ENCODE data around the gene ELF1.
A peak's percentile ranks its signal among the peaks of the same experiment; 100 is the strongest.

ELF1 gene

GRCh38 chr13:41054212-41054877, 35.2 kb upstream of the ELF1 start:
- H3K9me2 ChIP-seq (replicated peaks; ENCODE audit: low read depth, low read length): no peaks in the 10 kb centered on the region
- TF ChIP-seq CTCF (conservative IDR thresholded peaks at IDR 0.05; ENCODE audit: low read length) (peak; percentile 67), EZH2phosphoT487 (IDR thresholded peaks at IDR 0.05; ENCODE audit: borderline replicate concordance) (no peak)
- no peak overlapping the region for H2AFZ ChIP-seq (ENCODE audit: low read length)
- H3K9ac ChIP-seq (ENCODE audit: low read depth, low read length, poor library complexity, severe bottlenecking): peak overlapping the region; percentile 37
- H3K9me3 ChIP-seq (ENCODE audit: insufficient read depth, low read depth, low read length): no peaks in the 10 kb centered on the region
- peaks cover 48% of the 10 kb centered on the region for H4K20me1 ChIP-seq (ENCODE audit: insufficient read depth, low read length, poor library complexity, severe bottlenecking)
- H3K27me3 ChIP-seq (ENCODE audit: insufficient read depth, low read length, poor library complexity, severe bottlenecking): no peaks in the 10 kb centered on the region
- H3K4me3 ChIP-seq (ENCODE audit: low read length, poor library complexity, severe bottlenecking): peak overlapping the region; percentile 90
- no peaks in the 10 kb centered on the region for H3F3A ChIP-seq (ENCODE audit: low read depth)
- peaks cover 70% of the 10 kb centered on the region for H3K4me1 ChIP-seq (ENCODE audit: insufficient read depth, low read length, poor library complexity, severe bottlenecking)
- H3K79me2 ChIP-seq (ENCODE audit: insufficient read depth, low read length): peaks cover 100% of the 10 kb centered on the region
- peak overlapping the region; percentile 96 for H3K4me2 ChIP-seq (ENCODE audit: low read depth, low read length, poor library complexity, severe bottlenecking)
- no peaks in the 10 kb centered on the region for H3K36me3 ChIP-seq (ENCODE audit: insufficient read depth, low read length)

- H3K9ac ChIP-seq (ENCODE audit: low read depth, low read length, poor library complexity, severe bottlenecking): no peak overlapping the region
- peaks cover 100% of the 10 kb centered on the region for H3K79me2 ChIP-seq (ENCODE audit: insufficient read depth, low read length)
- peaks cover 63% of the 10 kb centered on the region for H3K4me1 ChIP-seq (ENCODE audit: insufficient read depth, low read length, poor library complexity, severe bottlenecking)
- H3K4me2 ChIP-seq (ENCODE audit: low read depth, low read length, poor library complexity, severe bottlenecking): peak overlapping the region; percentile 96
- H2AFZ ChIP-seq (ENCODE audit: low read length): no peak overlapping the region
- H3K9me3 ChIP-seq (ENCODE audit: insufficient read depth, low read depth, low read length): no peaks in the 10 kb centered on the region
- peaks cover 42% of the 10 kb centered on the region for H4K20me1 ChIP-seq (ENCODE audit: insufficient read depth, low read length, poor library complexity, severe bottlenecking)
- H3K4me3 ChIP-seq (ENCODE audit: low read length, poor library complexity, severe bottlenecking): peak overlapping the region; percentile 90
- no peaks in the 10 kb centered on the region for H3K9me2 ChIP-seq (replicated peaks; ENCODE audit: low read depth, low read length)
- TF ChIP-seq CTCF (conservative IDR thresholded peaks at IDR 0.05; ENCODE audit: low read length) (no peak), EZH2phosphoT487 (IDR thresholded peaks at IDR 0.05; ENCODE audit: borderline replicate concordance) (no peak)
- no peaks in the 10 kb centered on the region for H3K36me3 ChIP-seq (ENCODE audit: insufficient read depth, low read length)
- H3K27me3 ChIP-seq (ENCODE audit: insufficient read depth, low read length, poor library complexity, severe bottlenecking): no peaks in the 10 kb centered on the region
- no peaks in the 10 kb centered on the region for H3F3A ChIP-seq (ENCODE audit: low read depth)
Observed at GRCh38 chr13:41053384-41053826, 34.3 kb upstream of the ELF1 start.

GRCh38 chr13:41052441-41052840, 33.3 kb upstream of the ELF1 start:
- TF ChIP-seq EZH2phosphoT487 (IDR thresholded peaks at IDR 0.05; ENCODE audit: borderline replicate concordance): no peak
- no peak for TF ChIP-seq CTCF (conservative IDR thresholded peaks at IDR 0.05; ENCODE audit: low read length)
- H3K4me2 ChIP-seq (ENCODE audit: low read depth, low read length, poor library complexity, severe bottlenecking): peak overlapping the region; percentile 11
- peaks cover 53% of the 10 kb centered on the region for H3K4me1 ChIP-seq (ENCODE audit: insufficient read depth, low read length, poor library complexity, severe bottlenecking)
- no peaks in the 10 kb centered on the region for H3K36me3 ChIP-seq (ENCODE audit: insufficient read depth, low read length)
- H3K9me3 ChIP-seq (ENCODE audit: insufficient read depth, low read depth, low read length): no peaks in the 10 kb centered on the region
- no peak overlapping the region for H3K9ac ChIP-seq (ENCODE audit: low read depth, low read length, poor library complexity, severe bottlenecking)
- H2AFZ ChIP-seq (ENCODE audit: low read length): no peak overlapping the region
- H3K9me2 ChIP-seq (replicated peaks; ENCODE audit: low read depth, low read length): no peaks in the 10 kb centered on the region
- H3K4me3 ChIP-seq (ENCODE audit: low read length, poor library complexity, severe bottlenecking): no peak overlapping the region
- H3K27me3 ChIP-seq (ENCODE audit: insufficient read depth, low read length, poor library complexity, severe bottlenecking): no peaks in the 10 kb centered on the region
- H3F3A ChIP-seq (ENCODE audit: low read depth): no peaks in the 10 kb centered on the region
- peaks cover 96% of the 10 kb centered on the region for H3K79me2 ChIP-seq (ENCODE audit: insufficient read depth, low read length)
- peaks cover 36% of the 10 kb centered on the region for H4K20me1 ChIP-seq (ENCODE audit: insufficient read depth, low read length, poor library complexity, severe bottlenecking)
